ENCODE measurements around the gene BCL10. TPM values are rescaled to one million over a fixed set of nuclear protein-coding genes. Genes with fewer than 3 reads are reported as not detected.

The BCL10 gene
- total RNA-seq, 1 experiment from 2014 or later = 24.2 TPM

- TF ChIP-seq NFYB (CRISPR knock-in tag; conservative IDR thresholded peaks at IDR 0.05; ENCODE audit: low read depth) = no peak
- TF ChIP-seq MYBL2 (CRISPR knock-in tag; IDR thresholded peaks at IDR 0.05) = peak; percentile 23; the same call in 1 of the 2 replicates
- TF ChIP-seq IRF2 (CRISPR knock-in tag; IDR thresholded peaks at IDR 0.05; ENCODE audit: borderline replicate concordance, low read depth) = no peak
- TF ChIP-seq KAT7 (CRISPR knock-in tag; IDR thresholded peaks at IDR 0.05; ENCODE audit: borderline replicate concordance) = no peak
- TF ChIP-seq MLX (CRISPR knock-in tag; IDR thresholded peaks at IDR 0.05) = no peak
- TF ChIP-seq CDX4 (CRISPR knock-in tag; IDR thresholded peaks at IDR 0.05; ENCODE audit: borderline replicate concordance) = no peak
- peak; percentile 60; the same call in 1 of the 2 replicates for TF ChIP-seq RELA (CRISPR knock-in tag; IDR thresholded peaks at IDR 0.05; ENCODE audit: borderline replicate concordance)
- no peak for TF ChIP-seq E2F4 (CRISPR knock-in tag; IDR thresholded peaks at IDR 0.05; ENCODE audit: borderline replicate concordance, low read depth)
- TF ChIP-seq AR (CRISPR knock-in tag; IDR thresholded peaks at IDR 0.05) = no peak
- TF ChIP-seq E2F5 (CRISPR knock-in tag; IDR thresholded peaks at IDR 0.05) = 0 out of 2 replicates have a peak, but pooled peaks have one; percentile 31
- TF ChIP-seq OVOL2 (CRISPR knock-in tag; IDR thresholded peaks at IDR 0.05; ENCODE audit: borderline replicate concordance) = no peak
- peak; percentile 76; the same call in 1 of the 2 replicates for TF ChIP-seq HMGXB4 (CRISPR knock-in tag; IDR thresholded peaks at IDR 0.05)
- peak; percentile 79 for TF ChIP-seq MAX (CRISPR knock-in tag; IDR thresholded peaks at IDR 0.05)
- no peak for TF ChIP-seq NR2C2 (CRISPR knock-in tag; IDR thresholded peaks at IDR 0.05)
- 0 out of 2 replicates have a peak, but pooled peaks have one; percentile 68 for TF ChIP-seq ARID4B (CRISPR knock-in tag; IDR thresholded peaks at IDR 0.05; ENCODE audit: borderline replicate concordance)
- no peak for TF ChIP-seq ETV6 (CRISPR knock-in tag; IDR thresholded peaks at IDR 0.05)
- no peak for TF ChIP-seq TEAD4 (CRISPR knock-in tag; IDR thresholded peaks at IDR 0.05)
- no peak for TF ChIP-seq E2F1 (CRISPR knock-in tag; IDR thresholded peaks at IDR 0.05)
- no peak for TF ChIP-seq ZNF396 (CRISPR knock-in tag; IDR thresholded peaks at IDR 0.05; ENCODE audit: borderline replicate concordance)
- TF ChIP-seq USF1 (CRISPR knock-in tag; IDR thresholded peaks at IDR 0.05) = 0 out of 2 replicates have a peak, but pooled peaks have one; percentile 41
Observed at GRCh38 chr1:85259118-85259911, 17.1 kb downstream of the BCL10 start, which contains the start of gene C1orf52 (continued).

Measured in WTC11 (cell line).